Measurements from ENCODE around the gene SCN7A. TPM values are rescaled to one million over a fixed set of nuclear protein-coding genes. Genes with fewer than 3 reads are reported as not detected.
A peak's percentile ranks its signal among the peaks of the same experiment; 100 is the strongest.

SCN7A gene
- total and polyA plus RNA-seq, 12 donors, result 2.6 to 19.7 (median 7.7) TPM

- peak in 5 of 6 experiments; percentile 14 to 52 (median 32) for TF ChIP-seq CTCF (IDR thresholded peaks at IDR 0.05)
- no peak for TF ChIP-seq POLR2A (IDR thresholded peaks at IDR 0.05)
- Histone ChIP-seq H3K27me3 (no peaks in the 10 kb centered on the region), H3K4me1 (replicated peaks in 1 of 2) (no peaks in the 10 kb centered on the region), H3K27ac (no peak overlapping the region), H3K9me3 (replicated peaks in 1 of 3) (no peaks in the 10 kb centered on the region), H3K4me3 (no peak overlapping the region), H3K36me3 (replicated peaks in 1 of 2) (no peaks in the 10 kb centered on the region)
- peak in 4 of 7 donors; percentile 11 to 60 (median 22) for DNase-seq
- WGBS, 4 donors, result 2 to 6% (median 4%) methylated on average over 2 of the region's 2 CpGs
- intact Hi-C loops (cut with DNase I), result no loop called here
Observed at GRCh38 chr2:166516712-166517303, 22.8 kb upstream of the SCN7A start.

GRCh38 chr2:166513952-166514351, 19.9 kb upstream of the SCN7A start:
- Histone ChIP-seq H3K4me1 (replicated peaks in 1 of 2) (no peaks in the 10 kb centered on the region), H3K4me3 (no peak overlapping the region), H3K27ac (no peak overlapping the region), H3K36me3 (replicated peaks in 1 of 2) (no peaks in the 10 kb centered on the region), H3K9me3 (replicated peaks in 1 of 3) (no peaks in the 10 kb centered on the region), H3K27me3 (no peaks in the 10 kb centered on the region)
- 82 to 96% (median 88%) methylated on average over 1 of the region's 1 CpG for WGBS, 4 donors
- TF ChIP-seq CTCF (IDR thresholded peaks at IDR 0.05) (no peak), POLR2A (IDR thresholded peaks at IDR 0.05) (no peak)
- intact Hi-C loops (cut with DNase I), result no loop called here
- DNase-seq, result no peak

- Histone ChIP-seq H3K36me3 (replicated peaks in 1 of 2) (no peaks in the 10 kb centered on the region), H3K4me1 (replicated peaks in 1 of 2) (no peaks in the 10 kb centered on the region), H3K9me3 (replicated peaks in 1 of 3) (no peaks in the 10 kb centered on the region), H3K4me3 (no peak overlapping the region), H3K27ac (no peak overlapping the region), H3K27me3 (no peaks in the 10 kb centered on the region)
- intact Hi-C loops (cut with DNase I), result no loop called here
- 80 to 100% (median 87%) methylated on average over 1 of the region's 1 CpG for WGBS, 4 donors
- TF ChIP-seq POLR2A (IDR thresholded peaks at IDR 0.05) (no peak), CTCF (IDR thresholded peaks at IDR 0.05) (no peak)
- no peak for DNase-seq
Observed at GRCh38 chr2:166499281-166499680, 5.2 kb upstream of the SCN7A start.

- TF ChIP-seq CTCF (IDR thresholded peaks at IDR 0.05), result no peak
- no peak for TF ChIP-seq POLR2A (IDR thresholded peaks at IDR 0.05)
- H3K27me3 ChIP-seq, result no peaks in the 10 kb centered on the region
- intact Hi-C loops (cut with DNase I), result no loop called here
- 9 to 33% (median 18%) methylated on average over 1 of the region's 1 CpG for WGBS, 4 donors
- no peak overlapping the region for H3K27ac ChIP-seq
- no peak for DNase-seq
- H3K9me3 ChIP-seq (replicated peaks in 1 of 3), result no peaks in the 10 kb centered on the region
- no peaks in the 10 kb centered on the region for H3K4me1 ChIP-seq (replicated peaks in 1 of 2)
- no peak overlapping the region for H3K4me3 ChIP-seq
- H3K36me3 ChIP-seq (replicated peaks in 1 of 2), result no peaks in the 10 kb centered on the region
Observed at GRCh38 chr2:166491461-166491860, 2.6 kb downstream of the SCN7A start.

Data from adrenal gland (tissue), 12 donors.